Adrenal gland (tissue), 12 donors: Measurements from ENCODE around the gene MCM10. TPM values are rescaled to one million over a fixed set of nuclear protein-coding genes. Genes with fewer than 3 reads are reported as not detected.

Source experiments
- DNase-seq, 7 donors: peaks; one replicate each; pipeline ENCODE4 v3.0.0-alpha.2; 2019 to 2020
- H3K27ac ChIP-seq, 5 donors: fragments of 200-600 bp; sonication (generic) in 4 of 5; 1 replicate in 3 of 5; 2 replicates in 2 of 5; pipeline versions ENCODE4 v1.5.1 to v1.8.0; 2016 to 2020; ENCODE audit warnings: mild to moderate bottlenecking in 1 of 5
- H3K27me3 ChIP-seq: fragments of 200-600 bp; 2 replicates; pipeline ENCODE4 v1.8.0; 2021
- H3K36me3 ChIP-seq, 2 donors: fragments of 200-600 bp; replicated peaks in 1 of 2; 1 replicate in 1 of 2; 2 replicates in 1 of 2; pipeline versions ENCODE4 v1.5.1 to v1.8.0; 2018 to 2022
- H3K4me1 ChIP-seq, 2 donors: fragments of 200-600 bp; replicated peaks in 1 of 2; 1 replicate in 1 of 2; 2 replicates in 1 of 2; pipeline versions ENCODE4 v1.5.1 to v1.8.0; 2018 to 2021
- H3K4me3 ChIP-seq, 4 donors: fragments of 200-600 bp; sonication (generic) in 3 of 4; one replicate each; pipeline ENCODE4 v1.5.1; 2016 to 2018
- H3K9me3 ChIP-seq, 3 donors: fragments of 200-600 bp; sonication (generic) in 1 of 3; replicated peaks in 1 of 3; 1 replicate in 2 of 3; 2 replicates in 1 of 3; pipeline versions ENCODE4 v1.5.1 to v1.8.0; 2016 to 2021
- POLR2A ChIP-seq, 2 donors: fragments of 450-650 bp; IDR thresholded peaks; one replicate each; pipeline ENCODE4 v1.6.1; 2017; ENCODE audit warnings: antibody characterized with exemption in 2 of 2, mild to moderate bottlenecking in 2 of 2, moderate library complexity in 1 of 2
- WGBS, 4 donors: extraction: QIAGEN DNeasy Blood & Tissue Kit in 2 of 4; methylation state at CpG; one replicate each; pipeline versions ENCODE4 v1.1.5 to v1.1.7; 2013 to 2017; 5-methylcytosine and 5-hydroxymethylcytosine counted together
- intact Hi-C, 2 donors: fragments of 100-400 bp; cut with DNase I; formaldehyde crosslinking; loops; one replicate each; pipeline versions ENCODE4 v1.14.1 to v1.15.0; 2022 to 2023
- polyA plus RNA-seq, 3 donors: library from polyadenylated mRNA; stranded (reverse); fragments of 200-250 nt in 2 of 3; fragments of 350-450 nt in 1 of 3; fragmentation: Illumina TruSeq in 1 of 3; extraction: RNeasy Lipid Tissue Mini Kit (QIAGEN cat#74804) in 1 of 3; gene quantifications; one replicate each; pipeline ENCODE4 v1.2.3, GENCODE V29; 2013 to 2014
- total RNA-seq, 9 donors: library from RNA; depleted of rRNA in 4 of 9; stranded (reverse); fragments of >200 nt in 4 of 9; fragments of 120-200 nt in 1 of 9; fragmentation: NEBNext Ultra II Directional in 1 of 9; extraction: Animal tissue kit (Norgen Biotek cat#: 25700) in 1 of 9; gene quantifications; one replicate each; pipeline versions ENCODE4 v1.1.0 to v1.2.4, GENCODE V29; 2013 to 2023
- TF ChIP-seq, protein P1 (sequence below), 6 experiments: fragments of 450-650 bp in 4 of 6; fragments of 200-600 bp in 2 of 6; sonication (generic) in 1 of 6; IDR thresholded peaks; 1 replicate in 5 of 6; 2 replicates in 1 of 6; pipeline versions ENCODE4 v1.5.1 to v1.8.0; 2016 to 2021; ENCODE audit warnings: antibody characterized with exemption in 6 of 6, mild to moderate bottlenecking in 2 of 6, moderate library complexity in 1 of 6
- donor health status: healthy with polysubstance abuse.
- donor health status: Bipolar disorder and iron deficiency.
- donor health status: DM: yes; HTN: yes; CAD: no.
- donor health status: DM: no; HTN: no; CAD: no.
- donor health status: DM: no; HTN: no; CAD: no.
- donor health status: DM: yes; HTN: yes; CAD: no.

MCM10 gene
- total and polyA plus RNA-seq, 12 donors = 0.08 to 6.6 (median 0.57) TPM

DNA sequence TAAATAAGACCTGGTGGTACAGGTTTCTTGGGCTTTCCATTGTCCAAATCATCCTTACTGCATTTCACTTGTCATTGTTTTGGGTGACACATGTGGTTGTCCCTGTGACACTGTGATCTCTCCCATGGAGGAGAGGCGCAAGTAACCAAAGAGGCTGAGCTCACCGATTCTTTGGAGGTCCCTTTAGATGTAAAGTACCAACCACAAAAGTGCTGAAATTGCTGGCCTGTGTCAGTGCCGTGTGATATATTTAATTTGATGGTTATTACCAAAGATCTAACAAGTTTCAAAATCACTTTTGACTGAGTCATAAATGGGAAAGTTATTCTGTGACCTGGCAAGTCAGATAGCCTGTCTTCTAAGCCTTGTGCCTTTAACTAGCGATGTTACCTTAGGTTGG, 19.4 kb downstream of the MCM10 start:
- DNase-seq = no peak
- TF ChIP-seq, protein P1, sequence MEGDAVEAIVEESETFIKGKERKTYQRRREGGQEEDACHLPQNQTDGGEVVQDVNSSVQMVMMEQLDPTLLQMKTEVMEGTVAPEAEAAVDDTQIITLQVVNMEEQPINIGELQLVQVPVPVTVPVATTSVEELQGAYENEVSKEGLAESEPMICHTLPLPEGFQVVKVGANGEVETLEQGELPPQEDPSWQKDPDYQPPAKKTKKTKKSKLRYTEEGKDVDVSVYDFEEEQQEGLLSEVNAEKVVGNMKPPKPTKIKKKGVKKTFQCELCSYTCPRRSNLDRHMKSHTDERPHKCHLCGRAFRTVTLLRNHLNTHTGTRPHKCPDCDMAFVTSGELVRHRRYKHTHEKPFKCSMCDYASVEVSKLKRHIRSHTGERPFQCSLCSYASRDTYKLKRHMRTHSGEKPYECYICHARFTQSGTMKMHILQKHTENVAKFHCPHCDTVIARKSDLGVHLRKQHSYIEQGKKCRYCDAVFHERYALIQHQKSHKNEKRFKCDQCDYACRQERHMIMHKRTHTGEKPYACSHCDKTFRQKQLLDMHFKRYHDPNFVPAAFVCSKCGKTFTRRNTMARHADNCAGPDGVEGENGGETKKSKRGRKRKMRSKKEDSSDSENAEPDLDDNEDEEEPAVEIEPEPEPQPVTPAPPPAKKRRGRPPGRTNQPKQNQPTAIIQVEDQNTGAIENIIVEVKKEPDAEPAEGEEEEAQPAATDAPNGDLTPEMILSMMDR (IDR thresholded peaks at IDR 0.05) = no peak
- no peak for TF ChIP-seq POLR2A (IDR thresholded peaks at IDR 0.05)
- Histone ChIP-seq H3K4me3 (no peak overlapping the region), H3K9me3 (no peaks in the 10 kb centered on the region), H3K36me3 (no peaks in the 10 kb centered on the region), H3K27ac (no peak overlapping the region), H3K27me3 (no peaks in the 10 kb centered on the region), H3K4me1 (no peaks in the 10 kb centered on the region)
- intact Hi-C loops = no loop called here
- 93 to 96% (median 94%) methylated on average over 4 of the region's 4 CpGs for WGBS, 4 donors

DNA sequence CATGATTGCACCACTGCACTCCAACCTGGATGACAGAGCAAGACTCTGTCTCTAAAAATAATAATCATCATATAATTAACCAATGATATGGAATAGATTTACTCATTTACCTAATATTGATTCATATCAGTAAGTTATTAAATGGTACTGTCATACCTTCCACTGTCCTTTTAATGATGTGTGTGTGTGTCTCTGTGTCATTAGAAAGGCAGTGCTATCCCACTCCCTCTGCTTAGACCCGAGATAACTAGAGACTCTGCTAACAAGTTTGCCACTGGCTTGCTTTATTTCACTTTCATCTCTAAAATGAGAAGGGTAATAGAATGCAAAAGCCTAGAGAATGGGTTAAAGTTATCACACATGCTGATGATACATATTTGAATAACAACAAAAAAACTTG, 21.1 kb downstream of the MCM10 start:
- Histone ChIP-seq H3K4me3 (no peak overlapping the region), H3K27me3 (no peaks in the 10 kb centered on the region), H3K4me1 (no peaks in the 10 kb centered on the region), H3K27ac (no peak overlapping the region), H3K36me3 (no peaks in the 10 kb centered on the region), H3K9me3 (no peaks in the 10 kb centered on the region)
- TF ChIP-seq, protein P1 (IDR thresholded peaks at IDR 0.05) = no peak
- TF ChIP-seq POLR2A (IDR thresholded peaks at IDR 0.05) = no peak
- WGBS, 4 donors = 83 to 100% (median 92%) methylated on average over 1 of the region's 1 CpG
- intact Hi-C loops = no loop called here
- no peak for DNase-seq

DNA sequence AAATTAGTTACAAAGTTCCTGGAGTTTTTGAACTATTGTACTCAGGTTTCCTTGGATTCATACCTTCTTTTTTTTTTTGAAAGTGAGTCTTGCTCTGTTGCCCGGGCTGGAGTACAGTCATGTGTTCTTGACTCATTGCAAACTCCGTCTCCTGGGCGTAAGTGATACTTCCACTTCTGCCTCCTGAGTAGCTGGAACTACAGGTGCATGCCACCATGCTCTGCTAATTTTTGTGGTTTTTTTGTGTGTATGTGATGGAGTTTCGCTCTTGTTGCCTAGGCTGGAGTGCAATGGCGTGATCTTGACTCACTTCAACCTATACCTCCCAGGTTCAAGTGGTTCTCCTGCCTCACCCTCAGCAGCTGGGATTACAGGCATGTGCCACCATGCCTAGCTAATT, 22.3 kb downstream of the MCM10 start:
- Histone ChIP-seq H3K36me3 (no peaks in the 10 kb centered on the region), H3K9me3 (no peaks in the 10 kb centered on the region), H3K27ac (no peak overlapping the region), H3K27me3 (no peaks in the 10 kb centered on the region), H3K4me3 (no peak overlapping the region), H3K4me1 (no peaks in the 10 kb centered on the region)
- DNase-seq = no peak
- WGBS, 4 donors = 76 to 94% (median 81%) methylated on average over 5 of the region's 5 CpGs
- intact Hi-C loops = no loop called here
- TF ChIP-seq, protein P1 (IDR thresholded peaks at IDR 0.05) = no peak
- TF ChIP-seq POLR2A (IDR thresholded peaks at IDR 0.05) = no peak

DNA sequence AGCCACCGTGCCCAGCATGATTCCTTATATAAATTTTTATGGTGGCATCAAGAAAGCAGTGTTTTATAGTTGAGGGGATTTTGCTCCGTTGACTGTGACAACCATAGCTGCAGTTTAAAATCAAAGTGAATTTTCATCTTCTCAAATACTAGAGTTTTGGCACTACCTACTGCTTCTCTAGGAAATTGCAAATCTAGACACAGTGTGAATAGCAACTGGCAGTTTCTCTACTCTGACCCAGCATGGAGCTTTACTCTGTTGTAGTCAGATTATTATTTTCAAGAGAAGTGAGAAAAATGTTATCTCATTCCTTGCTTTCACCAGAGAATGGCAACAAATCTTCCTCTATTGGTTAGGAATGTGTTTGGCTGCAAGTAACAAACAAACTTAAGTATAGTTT, 22.9 kb downstream of the MCM10 start:
- WGBS, 4 donors = 91 to 100% (median 93%) methylated on average over 2 of the region's 2 CpGs
- intact Hi-C loops = no loop called here
- no peak overlapping the region for H3K27ac ChIP-seq

More for the DNA sequence above, 22.9 kb downstream of the MCM10 start:
- DNase-seq = no peak
- TF ChIP-seq POLR2A (IDR thresholded peaks at IDR 0.05) = no peak
- TF ChIP-seq, protein P1 (IDR thresholded peaks at IDR 0.05) = no peak
- no peaks in the 10 kb centered on the region for H3K27me3 ChIP-seq
- no peaks in the 10 kb centered on the region for H3K4me1 ChIP-seq
- no peaks in the 10 kb centered on the region for H3K9me3 ChIP-seq
- H3K36me3 ChIP-seq = no peaks in the 10 kb centered on the region
- H3K4me3 ChIP-seq = no peak overlapping the region
